ENCODE measurements around the gene ACP2.

The ACP2 gene

DNA sequence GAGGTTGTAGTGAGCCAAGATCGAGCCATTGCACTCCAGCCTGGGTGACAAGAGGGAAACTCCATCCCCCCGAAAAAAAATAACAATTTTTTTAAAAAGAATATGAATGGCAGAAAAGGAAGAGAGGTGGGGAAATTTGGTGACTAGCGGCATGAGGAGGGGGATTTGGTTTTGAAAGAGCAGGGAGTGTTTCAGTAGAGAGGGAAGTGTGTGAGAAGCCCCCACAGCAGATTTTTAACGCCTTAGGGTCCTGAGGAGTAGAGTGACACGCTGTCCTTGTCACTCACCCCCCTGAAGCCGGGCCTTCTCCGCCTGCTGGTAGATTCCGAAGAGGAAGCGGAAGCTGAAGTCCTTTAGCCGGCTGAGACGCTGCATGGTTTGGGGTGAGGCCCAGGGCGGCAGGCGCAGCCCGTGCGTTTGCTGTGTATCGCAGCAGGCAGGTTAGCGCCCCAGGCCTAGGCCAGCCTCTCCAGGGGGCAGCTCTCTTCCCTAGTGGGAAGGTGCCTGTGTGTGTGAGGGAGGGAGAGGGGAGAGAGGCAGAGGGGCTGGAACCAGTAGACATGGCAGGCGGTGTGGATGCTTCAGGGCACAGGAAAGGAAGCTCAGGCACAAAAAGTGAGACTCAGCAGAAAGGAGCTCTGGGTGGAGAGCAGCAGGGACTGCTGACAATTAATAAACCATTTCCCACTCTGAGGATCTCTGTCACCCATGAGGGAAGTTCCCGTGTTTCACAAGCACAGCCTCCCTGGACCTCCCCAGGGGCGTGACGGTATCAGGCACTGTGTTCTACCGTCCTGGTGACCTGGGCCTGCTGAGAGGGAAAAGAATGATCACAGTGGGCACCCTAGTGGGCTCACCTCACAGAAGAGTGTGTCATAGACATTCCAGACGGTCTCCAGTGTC, 3.9 kb downstream of the ACP2 start:
- DNase-seq (ENCODE audit: insufficient read length, low spot score) (no peak), FAIRE-seq (no peak)

GRCh38 chr11:47243454-47243853, 5.2 kb downstream of the ACP2 start:
- FAIRE-seq, result no peak

DNA sequence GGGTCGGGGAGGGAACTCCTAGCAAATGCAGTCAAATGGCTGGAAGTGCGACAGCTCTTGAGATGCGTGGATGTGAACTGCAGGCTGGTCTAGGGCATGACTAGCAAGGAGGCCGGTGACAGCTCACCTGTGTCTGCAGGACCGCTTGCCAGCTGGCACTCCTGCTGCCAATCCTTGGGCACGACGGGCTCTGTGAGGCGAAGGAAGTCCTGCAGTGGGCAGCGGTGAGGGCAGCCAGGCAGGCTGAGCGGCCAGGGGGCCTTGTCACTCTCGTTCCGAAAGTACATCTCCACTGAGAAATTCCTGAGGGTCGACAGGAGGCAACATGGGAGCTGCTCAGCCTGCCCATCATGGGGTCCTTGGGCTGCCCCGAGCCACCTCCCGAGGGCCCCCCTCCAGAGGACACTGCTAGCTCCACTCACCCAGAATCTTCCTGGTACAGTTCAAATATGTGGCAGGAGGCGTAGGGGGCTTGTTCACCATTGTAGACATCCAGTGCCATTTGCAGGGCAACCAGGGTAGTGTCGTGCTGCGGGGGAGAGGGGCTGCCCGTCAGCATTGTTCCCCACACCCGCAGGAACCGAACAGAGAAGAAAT, 5.9 kb downstream of the ACP2 start:
- DNase-seq (ENCODE audit: insufficient read length, low spot score) (no peak), FAIRE-seq (no peak)

More at GRCh38 chr11:47243454-47243853, 5.2 kb downstream of the ACP2 start:
- no peak for DNase-seq (ENCODE audit: insufficient read length, low spot score)

- no peak for DNase-seq (ENCODE audit: insufficient read length, low spot score)
- no peak for FAIRE-seq
These were observed 6.7 kb downstream of the ACP2 start for GRCh38 chr11:47241841-47242301.

- FAIRE-seq (no peak), DNase-seq (ENCODE audit: insufficient read length, low spot score) (no peak)
These were observed 8.8 kb downstream of the ACP2 start for GRCh38 chr11:47239852-47240251.

GRCh38 chr11:47236482-47236881, 12.1 kb downstream of the ACP2 start:
- DNase-seq (ENCODE audit: insufficient read length, low spot score) (no peak), FAIRE-seq (no peak)

DNA sequence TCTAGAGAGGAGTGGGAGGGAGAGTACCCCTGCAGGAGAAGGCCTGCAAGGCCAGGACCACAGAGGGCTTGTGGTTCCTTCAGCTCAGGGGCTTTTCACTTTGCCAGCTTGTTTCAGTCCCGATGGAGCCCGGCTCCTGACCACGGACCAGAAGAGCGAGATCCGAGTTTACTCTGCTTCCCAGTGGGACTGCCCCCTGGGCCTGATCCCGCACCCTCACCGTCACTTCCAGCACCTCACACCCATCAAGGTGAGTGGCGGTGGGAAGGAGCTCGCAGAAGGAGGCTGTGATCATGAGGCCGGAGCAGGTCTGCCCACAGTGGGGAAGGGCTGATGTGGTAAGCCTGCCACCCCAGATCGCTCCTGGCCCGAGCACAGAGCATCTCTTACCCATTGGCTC, 13.5 kb downstream of the ACP2 start:
- FAIRE-seq, result no peak
- no peak for DNase-seq (ENCODE audit: insufficient read length, low spot score)

- FAIRE-seq, result no peak
- DNase-seq (ENCODE audit: insufficient read length, low spot score), result no peak
These were observed 13.9 kb downstream of the ACP2 start for GRCh38 chr11:47234669-47235100.

DNA sequence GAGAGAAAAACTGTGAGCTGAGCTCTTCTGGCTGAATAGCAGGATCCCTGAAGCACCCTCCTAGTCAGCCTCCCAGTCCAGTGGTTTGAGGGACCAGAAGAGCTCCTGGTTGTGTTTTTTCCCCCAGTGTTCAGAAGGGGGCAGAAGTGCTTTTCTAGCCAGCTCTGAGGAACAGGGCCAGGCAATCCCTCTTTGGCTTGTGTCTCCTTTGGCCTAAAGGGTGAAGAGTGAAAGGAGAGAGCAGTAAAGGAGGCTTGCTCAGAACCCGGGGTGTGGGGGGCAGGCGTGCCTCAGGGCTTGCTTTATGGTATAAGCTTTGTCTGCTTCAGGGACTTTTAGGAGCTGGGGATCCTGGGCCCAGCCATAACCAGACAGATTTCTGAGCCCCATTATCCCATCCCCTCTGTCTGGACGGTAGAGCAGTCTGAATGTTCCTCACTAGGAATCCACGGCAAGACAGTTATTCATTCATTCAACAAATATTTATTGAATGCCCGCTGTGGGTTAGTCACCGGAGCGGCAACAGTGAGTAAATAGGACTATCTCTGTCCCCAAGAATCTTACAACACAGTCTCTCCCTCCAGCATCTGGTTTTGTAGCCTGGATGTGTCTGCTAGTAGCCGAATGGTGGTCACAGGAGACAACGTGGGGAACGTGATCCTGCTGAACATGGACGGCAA, 14.5 kb downstream of the ACP2 start:
- no peak for DNase-seq (ENCODE audit: insufficient read length, low spot score)
- FAIRE-seq, result no peak

- no peak for DNase-seq (ENCODE audit: insufficient read length, low spot score)
- no peak for FAIRE-seq
These were observed 15.6 kb downstream of the ACP2 start for GRCh38 chr11:47233051-47233450.

DNA sequence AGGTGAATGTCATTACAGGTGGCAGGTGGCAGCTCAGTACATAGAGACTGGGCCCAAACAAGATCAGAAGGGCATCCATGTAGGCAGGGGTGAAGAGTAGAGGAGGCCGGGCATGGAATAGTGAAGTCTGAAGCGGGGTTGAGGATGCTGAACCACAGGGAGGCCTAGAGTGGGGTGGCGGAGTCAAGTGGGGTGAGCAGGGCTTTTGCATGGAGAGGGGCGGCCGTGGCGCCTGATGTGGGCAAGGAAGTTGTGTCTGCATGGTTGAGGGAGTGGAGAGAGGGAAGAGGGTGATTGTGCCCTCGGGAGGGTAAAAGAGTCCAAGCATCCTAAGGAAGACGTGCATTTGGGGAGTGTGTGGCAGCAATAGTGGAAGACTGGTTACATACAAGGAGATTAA, 19.5 kb downstream of the ACP2 start:
- FAIRE-seq, result no peak
- DNase-seq (ENCODE audit: insufficient read length, low spot score), result no peak

DNA sequence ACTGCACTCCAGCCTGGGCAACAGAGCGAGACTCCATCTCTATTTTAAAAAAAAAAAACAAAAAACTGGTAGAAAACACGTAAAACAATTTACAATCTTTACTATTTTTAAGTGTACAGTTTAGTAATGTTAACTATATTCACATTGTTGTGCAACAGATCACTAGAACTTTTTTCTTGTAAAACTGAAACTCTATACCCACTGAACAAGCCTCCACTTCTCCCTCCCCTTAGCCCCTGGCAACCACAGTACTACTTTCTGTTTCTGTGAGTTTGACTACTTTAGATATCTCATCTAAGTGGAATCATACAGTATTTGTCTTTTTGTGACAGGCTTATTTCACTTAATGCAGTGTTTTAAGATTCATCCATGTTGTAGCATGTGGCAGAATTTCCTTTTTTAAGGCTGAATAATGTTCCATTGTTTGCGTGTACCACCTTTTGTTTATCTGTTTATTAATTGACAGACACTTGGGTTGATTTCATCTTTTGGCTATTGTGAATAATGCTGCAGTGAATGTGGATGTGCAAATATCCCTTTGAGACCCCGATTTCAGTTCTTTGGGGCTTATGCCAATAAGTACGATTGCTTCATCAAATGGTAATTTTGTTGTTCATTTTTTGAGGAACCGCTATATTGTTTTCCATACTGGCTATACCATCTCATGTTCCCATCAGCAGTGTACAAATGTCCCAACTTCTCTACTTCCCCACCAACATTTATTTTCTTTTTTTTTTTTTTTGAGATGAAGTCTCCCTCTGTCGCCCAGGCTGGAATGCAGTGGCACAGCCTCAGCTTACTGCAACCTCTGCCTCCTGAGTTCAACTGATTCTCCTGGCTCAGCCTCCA, 22.8 kb downstream of the ACP2 start:
- no peak for DNase-seq (ENCODE audit: insufficient read length, low spot score)
- peak; percentile 87 for FAIRE-seq

DNA sequence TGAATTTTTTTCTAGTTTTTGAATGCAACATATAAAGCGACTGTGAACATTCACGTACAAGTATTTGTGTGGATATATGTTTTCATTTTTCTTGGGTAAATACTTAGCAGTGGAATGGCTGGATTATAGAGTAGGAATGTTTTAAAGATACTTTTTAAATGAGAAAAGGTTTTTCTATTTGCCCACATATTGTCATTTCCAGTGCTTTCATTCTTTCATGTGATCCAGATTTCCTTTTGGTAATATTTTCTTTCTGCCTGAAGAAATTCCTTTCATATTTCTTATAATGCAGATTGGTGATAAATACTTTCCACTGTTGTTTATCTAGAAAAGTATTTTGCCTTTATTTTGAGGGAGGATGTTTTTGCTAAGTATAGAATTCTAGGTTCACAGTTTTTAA, 25.9 kb downstream of the ACP2 start:
- FAIRE-seq (no peak), DNase-seq (ENCODE audit: insufficient read length, low spot score) (no peak)

DNA sequence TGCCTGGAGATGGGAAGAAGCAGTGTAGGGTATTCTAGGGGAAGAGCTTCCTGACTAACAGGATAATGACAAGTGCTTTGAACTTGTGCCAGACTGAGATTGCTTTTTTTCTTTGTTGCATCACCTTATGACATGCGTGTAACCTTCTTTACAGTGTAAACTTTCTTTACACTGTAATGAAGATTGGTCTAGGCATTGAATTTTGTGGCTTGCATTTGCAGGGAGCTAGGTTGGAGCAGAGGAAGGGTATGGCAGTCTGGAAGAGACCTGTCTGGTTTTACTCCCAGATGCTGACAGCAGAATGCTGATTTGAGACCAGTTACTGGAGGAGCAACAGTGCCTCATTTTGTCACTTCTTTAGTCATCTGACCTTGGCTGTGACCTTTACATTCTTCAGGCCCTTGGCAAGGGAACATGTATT, 28.2 kb downstream of the ACP2 start:
- DNase-seq (ENCODE audit: insufficient read length, low spot score) (no peak), FAIRE-seq (no peak)

- FAIRE-seq (peak; percentile 40), DNase-seq (ENCODE audit: insufficient read length, low spot score) (no peak)
These were observed 32.4 kb downstream of the ACP2 start for GRCh38 chr11:47216121-47216798.

DNA sequence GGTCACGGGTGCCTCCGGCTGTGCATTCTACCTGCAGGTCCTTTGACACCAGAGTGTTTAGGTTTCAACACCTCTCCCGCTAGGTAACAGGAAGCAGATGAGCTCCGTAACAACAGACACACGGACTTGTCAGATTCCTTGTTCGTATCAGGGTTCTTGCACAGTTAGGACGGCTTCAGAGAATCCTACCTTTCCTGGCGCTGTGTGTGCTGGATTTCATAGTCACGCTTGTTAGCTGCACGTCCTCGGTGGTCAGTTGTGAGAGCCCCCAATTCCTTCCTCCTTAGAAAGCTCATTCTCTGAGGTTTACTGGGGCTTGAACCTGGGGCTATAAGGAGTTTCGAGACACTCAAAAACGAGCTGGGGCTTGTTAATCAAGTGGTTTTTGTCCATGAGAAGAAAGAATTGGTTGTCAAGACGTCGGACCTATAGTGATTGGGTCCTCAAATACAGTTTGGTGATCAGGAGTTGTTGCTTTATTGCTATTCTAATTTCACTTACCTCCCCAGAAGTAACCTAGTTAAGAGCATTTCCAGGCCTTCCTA, 33.2 kb downstream of the ACP2 start:
- peak; percentile 37 for FAIRE-seq
- no peak for DNase-seq (ENCODE audit: insufficient read length, low spot score)

GRCh38 chr11:47213950-47214565, 34.6 kb downstream of the ACP2 start:
- peak; percentile 21 for FAIRE-seq
- DNase-seq (ENCODE audit: insufficient read length, low spot score), result peak; percentile 66

- FAIRE-seq, result no peak
These were observed 35.7 kb downstream of the ACP2 start for GRCh38 chr11:47212938-47213337.

DNA sequence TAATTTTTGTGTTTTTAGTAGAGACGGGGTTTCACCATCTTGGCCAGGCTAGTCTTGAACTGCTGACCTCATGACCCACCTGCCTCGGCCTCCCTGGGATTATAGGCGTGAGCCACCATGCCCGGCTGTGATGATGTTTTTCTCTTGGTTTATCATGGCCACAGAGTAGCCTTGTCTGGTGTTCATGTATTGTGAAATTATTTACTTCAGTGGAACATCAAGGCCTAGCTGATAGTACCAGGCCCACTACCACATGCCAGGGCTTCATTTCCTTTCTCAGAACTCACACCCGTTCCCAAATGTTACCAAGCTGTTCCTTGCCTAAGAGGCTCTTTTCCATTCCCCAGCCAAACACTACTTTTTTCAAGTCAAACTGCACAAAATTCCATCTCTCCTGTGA, 40.0 kb downstream of the ACP2 start:
- DNase-seq (ENCODE audit: insufficient read length, low spot score) (no peak), FAIRE-seq (no peak)

More at GRCh38 chr11:47212938-47213337, 35.7 kb downstream of the ACP2 start:
- DNase-seq (ENCODE audit: insufficient read length, low spot score), result no peak
